Stimulated activated CD8-positive, alpha-beta memory T cell treated with anti-CD3 and anti-CD28 coated beads, Interleukin-4, amount 100 ng/mL, for 4 hours (primary cell): ENCODE results near the gene FABP7.

Experiments
- DNase-seq, 2 donors: peaks; one replicate each; pipeline ENCODE4 v3.0.0-alpha.2; 2020; ENCODE audit warnings: low read depth in 2 of 2, low spot score in 1 of 2

The FABP7 gene

GRCh38 chr6:122833021-122833491 lies 53.5 kb downstream of the FABP7 start:
- no peak for DNase-seq
